Upper lobe of left lung (tissue), 4 donors: Measurements from ENCODE around the gene RAF1.

ENCODE experiments used
- EP300 ChIP-seq, 4 donors: sonication (generic); formaldehyde crosslinking; IDR thresholded peaks; one replicate each; pipeline ENCODE4 v1.5.1; 2017; ENCODE audit warnings: antibody characterized with exemption in 4 of 4, control low read depth in 2 of 4
- POLR2A ChIP-seq, 4 donors: fragments of 450-650 bp; IDR thresholded peaks; one replicate each; pipeline ENCODE4 v1.5.1; 2016 to 2017; ENCODE audit warnings: antibody characterized with exemption in 4 of 4, mild to moderate bottlenecking in 2 of 4
- POLR2AphosphoS5 ChIP-seq, 2 donors: sonication (generic); formaldehyde crosslinking; IDR thresholded peaks; one replicate each; pipeline ENCODE4 v1.5.1; 2017; ENCODE audit warnings: antibody characterized with exemption in 2 of 2
- TF ChIP-seq, protein P1 (sequence below), 6 experiments: fragments of 450-650 bp in 4 of 6; fragments of 200-600 bp in 2 of 6; sonication (generic) in 2 of 6; IDR thresholded peaks; one replicate each; pipeline ENCODE4 v1.5.1; 2016 to 2019; ENCODE audit warnings: antibody characterized with exemption in 6 of 6

DNA sequence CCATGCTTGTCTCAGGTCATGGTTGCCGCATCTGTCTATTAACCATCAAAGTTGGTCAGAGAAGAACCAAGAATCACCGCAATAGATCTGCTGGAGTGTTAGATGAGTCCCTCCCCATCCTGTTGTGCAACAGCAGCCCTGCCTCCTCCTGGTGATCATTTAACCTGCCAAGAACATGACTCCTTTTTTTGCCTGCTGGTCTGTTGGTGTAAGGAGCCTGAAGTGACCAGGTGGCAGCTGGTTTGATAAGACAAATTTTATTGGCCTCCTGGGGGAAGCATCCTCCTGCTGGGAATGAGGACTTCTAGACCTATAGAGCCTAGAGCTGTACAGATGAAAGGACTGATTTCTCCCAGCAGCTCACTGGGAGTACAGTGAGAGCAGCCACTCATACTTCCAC is 43.5 kb upstream of the RAF1 start:
- TF ChIP-seq EP300 (IDR thresholded peaks at IDR 0.05) (no peak), POLR2A (IDR thresholded peaks at IDR 0.05) (no peak), POLR2AphosphoS5 (IDR thresholded peaks at IDR 0.05) (no peak)
- TF ChIP-seq, protein P1, sequence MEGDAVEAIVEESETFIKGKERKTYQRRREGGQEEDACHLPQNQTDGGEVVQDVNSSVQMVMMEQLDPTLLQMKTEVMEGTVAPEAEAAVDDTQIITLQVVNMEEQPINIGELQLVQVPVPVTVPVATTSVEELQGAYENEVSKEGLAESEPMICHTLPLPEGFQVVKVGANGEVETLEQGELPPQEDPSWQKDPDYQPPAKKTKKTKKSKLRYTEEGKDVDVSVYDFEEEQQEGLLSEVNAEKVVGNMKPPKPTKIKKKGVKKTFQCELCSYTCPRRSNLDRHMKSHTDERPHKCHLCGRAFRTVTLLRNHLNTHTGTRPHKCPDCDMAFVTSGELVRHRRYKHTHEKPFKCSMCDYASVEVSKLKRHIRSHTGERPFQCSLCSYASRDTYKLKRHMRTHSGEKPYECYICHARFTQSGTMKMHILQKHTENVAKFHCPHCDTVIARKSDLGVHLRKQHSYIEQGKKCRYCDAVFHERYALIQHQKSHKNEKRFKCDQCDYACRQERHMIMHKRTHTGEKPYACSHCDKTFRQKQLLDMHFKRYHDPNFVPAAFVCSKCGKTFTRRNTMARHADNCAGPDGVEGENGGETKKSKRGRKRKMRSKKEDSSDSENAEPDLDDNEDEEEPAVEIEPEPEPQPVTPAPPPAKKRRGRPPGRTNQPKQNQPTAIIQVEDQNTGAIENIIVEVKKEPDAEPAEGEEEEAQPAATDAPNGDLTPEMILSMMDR (IDR thresholded peaks at IDR 0.05) = no peak
